HepG2 (cell line): Measurements from ENCODE around the gene SLC16A11. TPM values are rescaled to one million over a fixed set of nuclear protein-coding genes. Genes with fewer than 3 reads are reported as not detected.

Experiments used
- BHLHE40 ChIP-seq: IDR thresholded peaks from 2 replicates; pipeline ENCODE4 v1.6.1; 2011; ENCODE audit warnings: low read length, improper control_type of control experiment
- CBX2 ChIP-seq, 2 experiments: fragments of 200-600 bp in 1 of 2; sonication (generic); formaldehyde crosslinking in 1 of 2; IDR thresholded peaks; 2 replicates each; pipeline versions ENCODE4 v1.7.0 to v1.8.1; 2018 to 2022; ENCODE audit warnings: low read depth in 2 of 2, low read length in 1 of 2, mild to moderate bottlenecking in 1 of 2, missing genetic modification reagents in 1 of 2
- ESRRA ChIP-seq: sonication (generic); formaldehyde crosslinking; IDR thresholded peaks from 2 replicates; pipeline ENCODE4 v1.5.1; 2020; ENCODE audit warnings: mild to moderate bottlenecking, low read depth, missing genetic modification reagents
- GZF1 ChIP-seq: sonication (generic); formaldehyde crosslinking; IDR thresholded peaks from 2 replicates; pipeline ENCODE4 v1.5.1; 2020; ENCODE audit warnings: mild to moderate bottlenecking, missing genetic modification reagents
- ISL2 ChIP-seq: sonication (generic); formaldehyde crosslinking; IDR thresholded peaks from 2 replicates; pipeline ENCODE4 v1.5.0; 2020; ENCODE audit warnings: missing genetic modification reagents
- MAFG ChIP-seq: sonication (generic); formaldehyde crosslinking; IDR thresholded peaks from 2 replicates; pipeline ENCODE4 v1.5.1; 2020; ENCODE audit warnings: mild to moderate bottlenecking, missing genetic modification reagents
- RFXANK ChIP-seq: IDR thresholded peaks from 2 replicates; pipeline ENCODE4 v1.6.1; 2016
- SIN3B ChIP-seq: fragments of 150-350 bp; IDR thresholded peaks from 2 replicates; pipeline ENCODE4 v1.6.1; 2014; ENCODE audit warnings: low read length
- ZFP37 ChIP-seq: sonication (generic); formaldehyde crosslinking; IDR thresholded peaks from 2 replicates; pipeline ENCODE4 v1.4.0; 2020; ENCODE audit warnings: missing genetic modification reagents, borderline replicate concordance
- ZNF430 ChIP-seq: sonication (generic); formaldehyde crosslinking; IDR thresholded peaks from 2 replicates; pipeline ENCODE4 v1.9.0; 2021; ENCODE audit warnings: mild to moderate bottlenecking, missing genetic modification reagents
- polyA plus RNA-seq, 8 experiments: library from polyadenylated mRNA; depleted of rRNA in 3 of 8; stranded (reverse) in 7 of 8; unstranded in 1 of 8; fragments of >200 nt; fragmentation: Illumina TruSeq in 4 of 8; extraction: Trizol in 4 of 8; gene quantifications; 2 replicates each; pipeline versions ENCODE4 v1.2.1 to v1.2.3, GENCODE V29; 2011 to 2016; ENCODE audit warnings: low read depth in 4 of 8, missing spikeins in 1 of 8, mixed read lengths in 1 of 8; ENCODE audit not compliant: insufficient read depth in 1 of 8
- total RNA-seq, 5 experiments: library from RNA; depleted of rRNA; stranded (reverse); fragments of >200 nt; fragmentation: Illumina TruSeq; extraction: Trizol; gene quantifications; 2 replicates each; pipeline ENCODE4 v1.2.3, GENCODE V29; 2016; ENCODE audit warnings: low read depth in 1 of 5
- TF ChIP-seq, protein P1 (sequence below): sonication (generic); formaldehyde crosslinking; IDR thresholded peaks from 2 replicates; pipeline ENCODE4 v1.4.0; 2020; ENCODE audit warnings: low read depth, missing genetic modification reagents
- TF ChIP-seq, protein P2 (sequence below), 2 experiments: IDR thresholded peaks; 2 replicates each; pipeline ENCODE4 v1.6.1; 2011 to 2012; ENCODE audit warnings: low read length in 2 of 2, borderline replicate concordance in 1 of 2, low read depth in 1 of 2, mild to moderate bottlenecking in 1 of 2, moderate library complexity in 1 of 2
- TF ChIP-seq, protein P3 (sequence below): sonication (generic); formaldehyde crosslinking; IDR thresholded peaks from 2 replicates; pipeline ENCODE4 v1.8.1; 2022; ENCODE audit warnings: low read depth, mild to moderate bottlenecking, missing genetic modification reagents
- TF ChIP-seq, protein P4 (sequence below): sonication (generic); formaldehyde crosslinking; IDR thresholded peaks from 2 replicates; pipeline ENCODE4 v1.9.0; 2021; ENCODE audit warnings: missing genetic modification reagents, mild to moderate bottlenecking, borderline replicate concordance
- TF ChIP-seq, protein P5 (sequence below): sonication (generic); formaldehyde crosslinking; IDR thresholded peaks from 2 replicates; pipeline ENCODE4 v1.5.0; 2020; ENCODE audit warnings: missing genetic modification reagents, mild to moderate bottlenecking, borderline replicate concordance

Gene SLC16A11
- total and polyA plus RNA-seq, 2 of the 13 experiments (the other 11 are each of a cell fraction or from before 2014, with no cell fraction given) = not detected

DNA sequence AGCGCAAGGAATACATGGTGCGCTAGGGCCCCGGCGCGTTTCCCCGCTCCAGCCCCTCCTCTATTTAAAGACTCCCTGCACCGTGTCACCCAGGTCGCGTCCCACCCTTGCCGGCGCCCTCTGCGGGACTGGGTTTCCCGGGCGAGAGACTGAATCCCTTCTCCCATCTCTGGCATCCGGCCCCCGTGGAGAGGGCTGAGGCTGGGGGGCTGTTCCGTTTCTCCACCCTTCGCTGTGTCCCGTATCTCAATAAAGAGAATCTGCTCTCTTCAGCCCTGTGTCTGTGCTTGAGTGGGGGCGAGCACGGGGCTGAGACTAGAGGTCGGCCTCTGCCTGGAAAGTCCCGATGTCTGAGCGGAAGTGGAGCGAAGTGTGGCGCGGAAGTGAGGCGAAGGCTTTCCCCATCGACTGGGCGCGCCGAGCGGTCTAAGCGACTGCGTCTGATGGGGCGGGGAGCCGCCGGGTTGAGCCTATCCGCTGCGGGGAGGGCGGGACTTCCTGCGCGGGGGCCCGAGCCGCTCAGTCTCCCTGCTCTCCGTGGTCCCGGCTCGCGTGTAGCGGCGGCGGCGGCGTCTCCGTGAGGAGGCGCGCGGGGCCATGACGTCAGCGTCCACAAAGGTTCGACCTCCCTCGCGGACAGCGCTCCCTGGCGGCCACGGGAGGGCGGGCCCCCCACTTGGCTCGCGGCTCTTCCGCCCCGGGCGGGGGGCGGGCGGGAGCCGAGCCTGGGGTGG, 29.5 kb downstream of the SLC16A11 start (continued):
- TF ChIP-seq, protein P1, sequence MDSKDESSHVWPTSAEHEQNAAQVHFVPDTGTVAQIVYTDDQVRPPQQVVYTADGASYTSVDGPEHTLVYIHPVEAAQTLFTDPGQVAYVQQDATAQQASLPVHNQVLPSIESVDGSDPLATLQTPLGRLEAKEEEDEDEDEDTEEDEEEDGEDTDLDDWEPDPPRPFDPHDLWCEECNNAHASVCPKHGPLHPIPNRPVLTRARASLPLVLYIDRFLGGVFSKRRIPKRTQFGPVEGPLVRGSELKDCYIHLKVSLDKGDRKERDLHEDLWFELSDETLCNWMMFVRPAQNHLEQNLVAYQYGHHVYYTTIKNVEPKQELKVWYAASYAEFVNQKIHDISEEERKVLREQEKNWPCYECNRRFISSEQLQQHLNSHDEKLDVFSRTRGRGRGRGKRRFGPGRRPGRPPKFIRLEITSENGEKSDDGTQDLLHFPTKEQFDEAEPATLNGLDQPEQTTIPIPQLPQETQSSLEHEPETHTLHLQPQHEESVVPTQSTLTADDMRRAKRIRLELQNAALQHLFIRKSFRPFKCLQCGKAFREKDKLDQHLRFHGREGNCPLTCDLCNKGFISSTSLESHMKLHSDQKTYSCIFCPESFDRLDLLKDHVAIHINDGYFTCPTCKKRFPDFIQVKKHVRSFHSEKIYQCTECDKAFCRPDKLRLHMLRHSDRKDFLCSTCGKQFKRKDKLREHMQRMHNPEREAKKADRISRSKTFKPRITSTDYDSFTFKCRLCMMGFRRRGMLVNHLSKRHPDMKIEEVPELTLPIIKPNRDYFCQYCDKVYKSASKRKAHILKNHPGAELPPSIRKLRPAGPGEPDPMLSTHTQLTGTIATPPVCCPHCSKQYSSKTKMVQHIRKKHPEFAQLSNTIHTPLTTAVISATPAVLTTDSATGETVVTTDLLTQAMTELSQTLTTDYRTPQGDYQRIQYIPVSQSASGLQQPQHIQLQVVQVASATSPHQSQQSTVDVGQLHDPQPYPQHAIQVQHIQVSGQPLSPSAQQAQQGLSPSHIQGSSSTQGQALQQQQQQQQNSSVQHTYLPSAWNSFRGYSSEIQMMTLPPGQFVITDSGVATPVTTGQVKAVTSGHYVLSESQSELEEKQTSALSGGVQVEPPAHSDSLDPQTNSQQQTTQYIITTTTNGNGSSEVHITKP (CRISPR knock-in tag) = peak; percentile 93
- TF ChIP-seq, protein P2, sequence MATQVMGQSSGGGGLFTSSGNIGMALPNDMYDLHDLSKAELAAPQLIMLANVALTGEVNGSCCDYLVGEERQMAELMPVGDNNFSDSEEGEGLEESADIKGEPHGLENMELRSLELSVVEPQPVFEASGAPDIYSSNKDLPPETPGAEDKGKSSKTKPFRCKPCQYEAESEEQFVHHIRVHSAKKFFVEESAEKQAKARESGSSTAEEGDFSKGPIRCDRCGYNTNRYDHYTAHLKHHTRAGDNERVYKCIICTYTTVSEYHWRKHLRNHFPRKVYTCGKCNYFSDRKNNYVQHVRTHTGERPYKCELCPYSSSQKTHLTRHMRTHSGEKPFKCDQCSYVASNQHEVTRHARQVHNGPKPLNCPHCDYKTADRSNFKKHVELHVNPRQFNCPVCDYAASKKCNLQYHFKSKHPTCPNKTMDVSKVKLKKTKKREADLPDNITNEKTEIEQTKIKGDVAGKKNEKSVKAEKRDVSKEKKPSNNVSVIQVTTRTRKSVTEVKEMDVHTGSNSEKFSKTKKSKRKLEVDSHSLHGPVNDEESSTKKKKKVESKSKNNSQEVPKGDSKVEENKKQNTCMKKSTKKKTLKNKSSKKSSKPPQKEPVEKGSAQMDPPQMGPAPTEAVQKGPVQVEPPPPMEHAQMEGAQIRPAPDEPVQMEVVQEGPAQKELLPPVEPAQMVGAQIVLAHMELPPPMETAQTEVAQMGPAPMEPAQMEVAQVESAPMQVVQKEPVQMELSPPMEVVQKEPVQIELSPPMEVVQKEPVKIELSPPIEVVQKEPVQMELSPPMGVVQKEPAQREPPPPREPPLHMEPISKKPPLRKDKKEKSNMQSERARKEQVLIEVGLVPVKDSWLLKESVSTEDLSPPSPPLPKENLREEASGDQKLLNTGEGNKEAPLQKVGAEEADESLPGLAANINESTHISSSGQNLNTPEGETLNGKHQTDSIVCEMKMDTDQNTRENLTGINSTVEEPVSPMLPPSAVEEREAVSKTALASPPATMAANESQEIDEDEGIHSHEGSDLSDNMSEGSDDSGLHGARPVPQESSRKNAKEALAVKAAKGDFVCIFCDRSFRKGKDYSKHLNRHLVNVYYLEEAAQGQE (IDR thresholded peaks at IDR 0.05; ENCODE audit: borderline replicate concordance in 1 of 2, low read depth in 1 of 2, low read length in 2 of 2) = no peak
- TF ChIP-seq BHLHE40 = no peak; the same call in 1 of the 2 replicates
- TF ChIP-seq GZF1 = peak; percentile 43; the same call in 1 of the 2 replicates
- no peak; the same call in 1 of the 2 replicates for TF ChIP-seq ESRRA (CRISPR knock-in tag)
- TF ChIP-seq ISL2 (CRISPR knock-in tag) = peak; percentile 25; the same call in 1 of the 2 replicates
- no peak for TF ChIP-seq RFXANK
- peak; percentile 44; the same call in 1 of the 2 replicates for TF ChIP-seq ZFP37
- no peak for TF ChIP-seq CBX2 (IDR thresholded peaks at IDR 0.05; ENCODE audit: low read depth, low read length)
- no peak for TF ChIP-seq CBX2 (CRISPR knock-in tag; IDR thresholded peaks at IDR 0.05; ENCODE audit: low read depth)
- no peak; the same call in 1 of the 2 replicates for TF ChIP-seq SIN3B
- TF ChIP-seq, protein P3, sequence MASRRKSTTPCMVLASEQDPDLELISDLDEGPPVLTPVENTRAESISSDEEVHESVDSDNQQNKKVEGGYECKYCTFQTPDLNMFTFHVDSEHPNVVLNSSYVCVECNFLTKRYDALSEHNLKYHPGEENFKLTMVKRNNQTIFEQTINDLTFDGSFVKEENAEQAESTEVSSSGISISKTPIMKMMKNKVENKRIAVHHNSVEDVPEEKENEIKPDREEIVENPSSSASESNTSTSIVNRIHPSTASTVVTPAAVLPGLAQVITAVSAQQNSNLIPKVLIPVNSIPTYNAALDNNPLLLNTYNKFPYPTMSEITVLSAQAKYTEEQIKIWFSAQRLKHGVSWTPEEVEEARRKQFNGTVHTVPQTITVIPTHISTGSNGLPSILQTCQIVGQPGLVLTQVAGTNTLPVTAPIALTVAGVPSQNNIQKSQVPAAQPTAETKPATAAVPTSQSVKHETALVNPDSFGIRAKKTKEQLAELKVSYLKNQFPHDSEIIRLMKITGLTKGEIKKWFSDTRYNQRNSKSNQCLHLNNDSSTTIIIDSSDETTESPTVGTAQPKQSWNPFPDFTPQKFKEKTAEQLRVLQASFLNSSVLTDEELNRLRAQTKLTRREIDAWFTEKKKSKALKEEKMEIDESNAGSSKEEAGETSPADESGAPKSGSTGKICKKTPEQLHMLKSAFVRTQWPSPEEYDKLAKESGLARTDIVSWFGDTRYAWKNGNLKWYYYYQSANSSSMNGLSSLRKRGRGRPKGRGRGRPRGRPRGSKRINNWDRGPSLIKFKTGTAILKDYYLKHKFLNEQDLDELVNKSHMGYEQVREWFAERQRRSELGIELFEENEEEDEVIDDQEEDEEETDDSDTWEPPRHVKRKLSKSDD (CRISPR knock-in tag) = peak; percentile 96
- no peak for TF ChIP-seq MAFG (CRISPR knock-in tag)
- TF ChIP-seq, protein P4, sequence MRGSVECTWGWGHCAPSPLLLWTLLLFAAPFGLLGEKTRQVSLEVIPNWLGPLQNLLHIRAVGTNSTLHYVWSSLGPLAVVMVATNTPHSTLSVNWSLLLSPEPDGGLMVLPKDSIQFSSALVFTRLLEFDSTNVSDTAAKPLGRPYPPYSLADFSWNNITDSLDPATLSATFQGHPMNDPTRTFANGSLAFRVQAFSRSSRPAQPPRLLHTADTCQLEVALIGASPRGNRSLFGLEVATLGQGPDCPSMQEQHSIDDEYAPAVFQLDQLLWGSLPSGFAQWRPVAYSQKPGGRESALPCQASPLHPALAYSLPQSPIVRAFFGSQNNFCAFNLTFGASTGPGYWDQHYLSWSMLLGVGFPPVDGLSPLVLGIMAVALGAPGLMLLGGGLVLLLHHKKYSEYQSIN = no peak
- TF ChIP-seq ZNF430 (CRISPR knock-in tag) = peak; percentile 85
- TF ChIP-seq, protein P5, sequence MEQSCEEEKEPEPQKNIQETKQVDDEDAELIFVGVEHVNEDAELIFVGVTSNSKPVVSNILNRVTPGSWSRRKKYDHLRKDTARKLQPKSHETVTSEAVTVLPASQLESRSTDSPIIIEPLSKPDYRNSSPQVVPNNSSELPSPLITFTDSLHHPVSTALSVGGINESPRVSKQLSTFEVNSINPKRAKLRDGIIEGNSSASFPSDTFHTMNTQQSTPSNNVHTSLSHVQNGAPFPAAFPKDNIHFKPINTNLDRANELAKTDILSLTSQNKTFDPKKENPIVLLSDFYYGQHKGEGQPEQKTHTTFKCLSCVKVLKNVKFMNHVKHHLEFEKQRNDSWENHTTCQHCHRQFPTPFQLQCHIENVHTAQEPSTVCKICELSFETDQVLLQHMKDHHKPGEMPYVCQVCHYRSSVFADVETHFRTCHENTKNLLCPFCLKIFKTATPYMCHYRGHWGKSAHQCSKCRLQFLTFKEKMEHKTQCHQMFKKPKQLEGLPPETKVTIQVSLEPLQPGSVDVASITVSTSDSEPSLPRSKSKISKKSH (CRISPR knock-in tag) = peak; percentile 71; the same call in 1 of the 2 replicates
